Astrocyte (in vitro differentiated cells and primary cell): ENCODE results near the gene ZBTB7C. TPM values are rescaled to one million over a fixed set of nuclear protein-coding genes. Genes with fewer than 3 reads are reported as not detected.

Experiments
- DNase-seq: peaks from one replicate; pipeline ENCODE4 v3.0.0-alpha.2; 2010; ENCODE audit warnings: low read depth
- FAIRE-seq: peaks from 2 replicates; lab custom pipeline; 2011; peaks lifted over from hg19 to GRCh38; lab: Jason Lieb, UNC
- H2AFZ ChIP-seq: 2 replicates; pipeline ENCODE4 v1.6.0; 2012; ENCODE audit warnings: low read depth, low read length, inconsistent platforms
- H3K27ac ChIP-seq: 2 replicates; pipeline ENCODE4 v1.5.1; 2011; ENCODE audit warnings: low read depth, low read length, inconsistent platforms
- H3K27me3 ChIP-seq: 2 replicates; pipeline ENCODE4 v1.6.0; 2011; ENCODE audit warnings: low read length, inconsistent platforms; ENCODE audit not compliant: insufficient read depth
- H3K36me3 ChIP-seq: 2 replicates; pipeline ENCODE4 v1.5.1; 2011; ENCODE audit warnings: low read length, inconsistent platforms; ENCODE audit not compliant: insufficient read depth
- H3K4me1 ChIP-seq: 2 replicates; pipeline ENCODE4 v1.5.1; 2011; ENCODE audit warnings: low read length, inconsistent platforms; ENCODE audit not compliant: insufficient read depth
- H3K4me2 ChIP-seq: 2 replicates; pipeline ENCODE4 v1.6.0; 2012; ENCODE audit warnings: low read length, inconsistent platforms
- H3K4me3 ChIP-seq: 2 replicates; pipeline ENCODE4 v1.5.1; 2011; ENCODE audit warnings: low read depth, mild to moderate bottlenecking, low read length, inconsistent platforms; ENCODE audit not compliant: insufficient read depth
- H3K79me2 ChIP-seq: 2 replicates; pipeline ENCODE4 v1.6.0; 2012; ENCODE audit warnings: mild to moderate bottlenecking, low read length, inconsistent platforms; ENCODE audit not compliant: insufficient read depth
- H3K9ac ChIP-seq: 2 replicates; pipeline ENCODE4 v1.6.0; 2012; ENCODE audit warnings: mild to moderate bottlenecking, low read length, inconsistent platforms
- H3K9me3 ChIP-seq: 2 replicates; pipeline ENCODE4 v1.5.1; 2012; ENCODE audit warnings: low read depth, mild to moderate bottlenecking, low read length, inconsistent platforms; ENCODE audit not compliant: insufficient read depth
- H4K20me1 ChIP-seq: 2 replicates; pipeline ENCODE4 v1.6.0; 2012; ENCODE audit warnings: low read length, inconsistent platforms; ENCODE audit not compliant: insufficient read depth
- H3K27ac Mint-ChIP-seq: one replicate; pipeline ENCODE4 v1.8.0; 2021; ENCODE audit warnings: mild to moderate bottlenecking, mixed read lengths; ENCODE audit not compliant: unreplicated experiment
- H3K27me3 Mint-ChIP-seq: one replicate; pipeline ENCODE4 v1.8.0; 2021; ENCODE audit warnings: low read depth, mixed read lengths; ENCODE audit not compliant: unreplicated experiment
- H3K36me3 Mint-ChIP-seq: one replicate; pipeline ENCODE4 v1.8.0; 2021; ENCODE audit warnings: low read depth, mixed read lengths; ENCODE audit not compliant: unreplicated experiment
- H3K4me1 Mint-ChIP-seq: one replicate; pipeline ENCODE4 v1.8.0; 2021; ENCODE audit warnings: low read depth, mixed read lengths; ENCODE audit not compliant: unreplicated experiment
- H3K4me3 Mint-ChIP-seq: one replicate; pipeline ENCODE4 v1.8.0; 2021; ENCODE audit warnings: mild to moderate bottlenecking, moderate library complexity, mixed read lengths; ENCODE audit not compliant: unreplicated experiment
- H3K9me3 Mint-ChIP-seq: one replicate; pipeline ENCODE4 v1.8.0; 2021; ENCODE audit warnings: mild to moderate bottlenecking, mixed read lengths; ENCODE audit not compliant: unreplicated experiment
- EZH2 ChIP-seq: IDR thresholded peaks from 2 replicates; pipeline ENCODE4 v1.6.1; 2012; ENCODE audit warnings: mild to moderate bottlenecking, low read length, inconsistent platforms; ENCODE audit not compliant: insufficient read depth
- total RNA-seq: library from RNA; stranded (reverse); gene quantifications from 2 replicates; pipeline ENCODE4 v1.2.1, GENCODE V29; 2021
- TF ChIP-seq, protein P1 (sequence below): IDR thresholded peaks from 2 replicates; pipeline ENCODE4 v1.5.1; 2011; ENCODE audit warnings: low read depth, mild to moderate bottlenecking, inconsistent platforms, low read length, moderate library complexity; ENCODE audit not compliant: insufficient read depth

ZBTB7C gene
- total RNA-seq, 1 donor from 2014 or later = 1.0 TPM

- Histone ChIP-seq H3K27ac (no peak overlapping the region), H3K4me2 (no peak overlapping the region), H3K4me1 (no peaks in the 10 kb centered on the region), H3K36me3 (no peaks in the 10 kb centered on the region), H4K20me1 (no peaks in the 10 kb centered on the region), H3K9me3 (no peaks in the 10 kb centered on the region), H3K9ac (no peak overlapping the region), H3K79me2 (no peaks in the 10 kb centered on the region), H3K4me3 (no peak overlapping the region), H2AFZ (no peak overlapping the region), H3K27me3 (peaks cover 24% of the 10 kb centered on the region)
- H3K9me3 Mint-ChIP-seq = peaks cover 6% of the 10 kb centered on the region
- TF ChIP-seq EZH2 = no peak
- TF ChIP-seq, protein P1, sequence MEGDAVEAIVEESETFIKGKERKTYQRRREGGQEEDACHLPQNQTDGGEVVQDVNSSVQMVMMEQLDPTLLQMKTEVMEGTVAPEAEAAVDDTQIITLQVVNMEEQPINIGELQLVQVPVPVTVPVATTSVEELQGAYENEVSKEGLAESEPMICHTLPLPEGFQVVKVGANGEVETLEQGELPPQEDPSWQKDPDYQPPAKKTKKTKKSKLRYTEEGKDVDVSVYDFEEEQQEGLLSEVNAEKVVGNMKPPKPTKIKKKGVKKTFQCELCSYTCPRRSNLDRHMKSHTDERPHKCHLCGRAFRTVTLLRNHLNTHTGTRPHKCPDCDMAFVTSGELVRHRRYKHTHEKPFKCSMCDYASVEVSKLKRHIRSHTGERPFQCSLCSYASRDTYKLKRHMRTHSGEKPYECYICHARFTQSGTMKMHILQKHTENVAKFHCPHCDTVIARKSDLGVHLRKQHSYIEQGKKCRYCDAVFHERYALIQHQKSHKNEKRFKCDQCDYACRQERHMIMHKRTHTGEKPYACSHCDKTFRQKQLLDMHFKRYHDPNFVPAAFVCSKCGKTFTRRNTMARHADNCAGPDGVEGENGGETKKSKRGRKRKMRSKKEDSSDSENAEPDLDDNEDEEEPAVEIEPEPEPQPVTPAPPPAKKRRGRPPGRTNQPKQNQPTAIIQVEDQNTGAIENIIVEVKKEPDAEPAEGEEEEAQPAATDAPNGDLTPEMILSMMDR = no peak
- H3K27ac Mint-ChIP-seq = no peak overlapping the region
- no peaks in the 10 kb centered on the region for H3K4me1 Mint-ChIP-seq
- DNase-seq (no peak), FAIRE-seq (no peak)
- H3K36me3 Mint-ChIP-seq = no peaks in the 10 kb centered on the region
- no peak overlapping the region for H3K4me3 Mint-ChIP-seq
- peaks cover 11% of the 10 kb centered on the region for H3K27me3 Mint-ChIP-seq
These were observed 396.0 kb downstream of the ZBTB7C start for GRCh38 chr18:48013162-48013561.

GRCh38 chr18:48011926-48012465, 397.2 kb downstream of the ZBTB7C start:
- Histone ChIP-seq H3K79me2 (no peaks in the 10 kb centered on the region), H3K9ac (no peak overlapping the region), H2AFZ (no peak overlapping the region), H4K20me1 (no peaks in the 10 kb centered on the region), H3K4me2 (no peak overlapping the region), H3K4me1 (peaks cover 5% of the 10 kb centered on the region), H3K36me3 (no peaks in the 10 kb centered on the region), H3K9me3 (no peaks in the 10 kb centered on the region), H3K27me3 (peaks cover 14% of the 10 kb centered on the region), H3K27ac (no peak overlapping the region), H3K4me3 (no peak overlapping the region)
- FAIRE-seq (no peak), DNase-seq (no peak)
- peaks cover 9% of the 10 kb centered on the region for H3K27me3 Mint-ChIP-seq
- TF ChIP-seq, protein P1 = no peak
- TF ChIP-seq EZH2 = no peak
- no peaks in the 10 kb centered on the region for H3K4me1 Mint-ChIP-seq
- H3K4me3 Mint-ChIP-seq = no peak overlapping the region
- no peak overlapping the region for H3K27ac Mint-ChIP-seq
- no peaks in the 10 kb centered on the region for H3K36me3 Mint-ChIP-seq
- H3K9me3 Mint-ChIP-seq = peaks cover 6% of the 10 kb centered on the region

GRCh38 chr18:48010264-48010663, 398.9 kb downstream of the ZBTB7C start:
- Histone ChIP-seq H3K9me3 (no peaks in the 10 kb centered on the region), H3K79me2 (no peaks in the 10 kb centered on the region), H3K9ac (no peak overlapping the region), H3K27ac (no peak overlapping the region), H4K20me1 (no peaks in the 10 kb centered on the region), H3K4me3 (no peak overlapping the region), H3K27me3 (peaks cover 4% of the 10 kb centered on the region), H3K4me1 (peaks cover 5% of the 10 kb centered on the region), H3K4me2 (no peak overlapping the region), H3K36me3 (no peaks in the 10 kb centered on the region), H2AFZ (no peak overlapping the region)
- Mint-ChIP-seq H3K4me3 (no peak overlapping the region), H3K36me3 (no peaks in the 10 kb centered on the region), H3K4me1 (no peaks in the 10 kb centered on the region), H3K9me3 (peaks cover 6% of the 10 kb centered on the region), H3K27ac (no peak overlapping the region), H3K27me3 (peaks cover 8% of the 10 kb centered on the region)
- DNase-seq (no peak), FAIRE-seq (no peak)
- TF ChIP-seq, protein P1 = no peak
- TF ChIP-seq EZH2 = no peak
